K562 (cell line): ENCODE results near the gene BAG5. TPM values are rescaled to one million over a fixed set of nuclear protein-coding genes. Genes with fewer than 3 reads are reported as not detected.

ENCODE experiments used
- BCL6 ChIP-seq: fragments of 250-450 bp; sonication (Bioruptor Pico); IDR thresholded peaks from 2 replicates; pipeline ENCODE4 v1.4.0; 2020
- EP400 ChIP-seq: fragments of 450-650 bp; IDR thresholded peaks from 2 replicates; pipeline ENCODE4 v1.6.1; 2017; ENCODE audit warnings: antibody characterized with exemption, mild to moderate bottlenecking, moderate library complexity
- ESRRA ChIP-seq: fragments of 450-650 bp; IDR thresholded peaks from 2 replicates; pipeline ENCODE4 v1.6.1; 2014; ENCODE audit warnings: low read depth, mild to moderate bottlenecking, moderate library complexity, borderline replicate concordance
- GABPA ChIP-seq: fragments of 200-800 bp; sonication (Bioruptor generic); conservative IDR thresholded peaks from 2 replicates; pipeline ENCODE4 v1.6.1; 2016; ENCODE audit warnings: low read depth, missing genetic modification characterization, missing compliant biosample characterization
- L3MBTL2 ChIP-seq: fragments of 450-650 bp; IDR thresholded peaks from 2 replicates; pipeline ENCODE4 v1.6.1; 2016; ENCODE audit warnings: mild to moderate bottlenecking, moderate library complexity
- NFE2 ChIP-seq: IDR thresholded peaks from 2 replicates; pipeline ENCODE4 v1.6.1; 2014; ENCODE audit warnings: antibody characterized with exemption, low read depth
- NR2C2 ChIP-seq, 2 experiments: fragments of 200-800 bp in 1 of 2; sonication (Bioruptor generic) in 1 of 2; sonication (generic) in 1 of 2; formaldehyde crosslinking in 1 of 2; IDR thresholded peaks; 2 replicates each; pipeline versions ENCODE4 v1.6.1 to v1.8.0; 2016 to 2022; ENCODE audit warnings: mild to moderate bottlenecking in 1 of 2, missing compliant biosample characterization in 1 of 2, missing genetic modification characterization in 1 of 2, missing genetic modification reagents in 1 of 2
- TCFL5 ChIP-seq: fragments of 250-450 bp; sonication (Bioruptor Pico); conservative IDR thresholded peaks from 2 replicates; pipeline ENCODE4 v1.6.1; 2021; ENCODE audit warnings: mild to moderate bottlenecking, moderate library complexity, matching md5 sums
- ZBTB9 ChIP-seq: fragments of 450-650 bp; formaldehyde crosslinking; IDR thresholded peaks from 2 replicates; pipeline ENCODE4 v1.4.0; 2020; ENCODE audit warnings: mild to moderate bottlenecking, moderate library complexity
- ZNF143 ChIP-seq: sonication (generic); formaldehyde crosslinking; IDR thresholded peaks from 2 replicates; pipeline ENCODE4 v1.9.0; 2022; ENCODE audit warnings: mild to moderate bottlenecking, missing genetic modification reagents
- ZNF184 ChIP-seq: sonication (generic); formaldehyde crosslinking; IDR thresholded peaks from 2 replicates; pipeline ENCODE4 v1.5.0; 2020; ENCODE audit warnings: missing genetic modification reagents
- polyA plus RNA-seq, 8 experiments: library from polyadenylated mRNA; depleted of rRNA in 4 of 8; stranded (reverse) in 5 of 8; unstranded in 3 of 8; fragments of >200 nt; fragmentation: Nextera tagmentation in 2 of 8; fragmentation: Illumina TruSeq in 1 of 8; extraction: Ambion mirVana in 2 of 8; extraction: Trizol in 1 of 8; gene quantifications; 2 replicates each; pipeline versions ENCODE4 v1.2.1 to v1.2.3, GENCODE V29; 2011 to 2014; ENCODE audit warnings: inconsistent platforms in 1 of 8, missing spikeins in 1 of 8
- total RNA-seq, 7 experiments: library from RNA; depleted of rRNA in 6 of 7; stranded (reverse); fragments of >200 nt in 6 of 7; fragmentation: Illumina TruSeq in 2 of 7; extraction: Trizol in 2 of 7; gene quantifications; 2 replicates each; pipeline versions ENCODE4 v1.2.1 to v1.2.3, GENCODE V29; 2011 to 2021; ENCODE audit warnings: low replicate concordance in 1 of 7
- TF ChIP-seq, protein P1 (sequence below): fragments of 450-650 bp; IDR thresholded peaks from 2 replicates; pipeline ENCODE4 v1.6.1; 2017; ENCODE audit warnings: antibody characterized with exemption, mild to moderate bottlenecking

Gene BAG5
- total and polyA plus RNA-seq, 9 of the 15 experiments (the other 6 are each of a cell fraction or from before 2014, with no cell fraction given): 7.9 to 21.4 (median 13.2) TPM

DNA sequence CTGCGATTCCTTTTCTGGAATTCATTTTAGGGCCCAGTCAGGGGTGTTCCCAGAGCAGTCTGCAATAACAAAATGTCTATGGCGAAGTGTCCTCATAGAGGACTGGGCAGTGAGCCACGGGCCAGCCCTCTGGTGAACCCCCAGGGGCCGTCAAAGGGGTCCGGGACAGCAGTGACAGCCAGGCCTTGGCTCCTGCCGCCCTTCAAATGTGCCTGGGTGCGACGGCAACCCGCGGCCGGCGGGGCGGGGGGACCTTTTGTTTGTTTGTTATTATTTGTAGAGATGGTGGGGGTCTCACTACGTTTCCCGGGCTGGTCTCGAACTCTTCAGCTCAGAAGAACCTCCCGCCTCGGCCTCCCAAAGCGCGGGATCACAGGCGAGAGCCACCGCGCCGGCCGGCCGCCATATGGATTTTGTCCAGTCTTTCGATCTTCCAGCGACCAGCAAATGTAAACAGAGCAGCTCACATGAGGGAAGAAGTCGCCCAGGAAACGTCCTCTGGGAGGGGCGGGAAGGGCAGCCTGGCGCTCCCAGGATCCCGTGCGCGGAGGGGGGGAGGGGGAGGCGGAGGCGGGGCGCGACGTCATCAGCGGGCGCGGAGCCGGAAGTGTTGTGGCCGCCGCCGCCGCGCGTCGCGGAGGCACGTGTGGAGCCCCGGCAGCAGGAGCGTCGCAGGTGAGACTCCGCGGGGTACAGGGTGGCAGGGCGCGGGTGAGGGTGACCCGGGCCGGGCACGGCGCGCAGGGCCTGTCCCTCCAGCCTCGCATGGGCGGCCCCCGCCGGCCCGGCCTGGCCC lies 33.7 kb downstream of the BAG5 start, which contains the start of gene TRMT61A (continued):
- TF ChIP-seq, protein P1, sequence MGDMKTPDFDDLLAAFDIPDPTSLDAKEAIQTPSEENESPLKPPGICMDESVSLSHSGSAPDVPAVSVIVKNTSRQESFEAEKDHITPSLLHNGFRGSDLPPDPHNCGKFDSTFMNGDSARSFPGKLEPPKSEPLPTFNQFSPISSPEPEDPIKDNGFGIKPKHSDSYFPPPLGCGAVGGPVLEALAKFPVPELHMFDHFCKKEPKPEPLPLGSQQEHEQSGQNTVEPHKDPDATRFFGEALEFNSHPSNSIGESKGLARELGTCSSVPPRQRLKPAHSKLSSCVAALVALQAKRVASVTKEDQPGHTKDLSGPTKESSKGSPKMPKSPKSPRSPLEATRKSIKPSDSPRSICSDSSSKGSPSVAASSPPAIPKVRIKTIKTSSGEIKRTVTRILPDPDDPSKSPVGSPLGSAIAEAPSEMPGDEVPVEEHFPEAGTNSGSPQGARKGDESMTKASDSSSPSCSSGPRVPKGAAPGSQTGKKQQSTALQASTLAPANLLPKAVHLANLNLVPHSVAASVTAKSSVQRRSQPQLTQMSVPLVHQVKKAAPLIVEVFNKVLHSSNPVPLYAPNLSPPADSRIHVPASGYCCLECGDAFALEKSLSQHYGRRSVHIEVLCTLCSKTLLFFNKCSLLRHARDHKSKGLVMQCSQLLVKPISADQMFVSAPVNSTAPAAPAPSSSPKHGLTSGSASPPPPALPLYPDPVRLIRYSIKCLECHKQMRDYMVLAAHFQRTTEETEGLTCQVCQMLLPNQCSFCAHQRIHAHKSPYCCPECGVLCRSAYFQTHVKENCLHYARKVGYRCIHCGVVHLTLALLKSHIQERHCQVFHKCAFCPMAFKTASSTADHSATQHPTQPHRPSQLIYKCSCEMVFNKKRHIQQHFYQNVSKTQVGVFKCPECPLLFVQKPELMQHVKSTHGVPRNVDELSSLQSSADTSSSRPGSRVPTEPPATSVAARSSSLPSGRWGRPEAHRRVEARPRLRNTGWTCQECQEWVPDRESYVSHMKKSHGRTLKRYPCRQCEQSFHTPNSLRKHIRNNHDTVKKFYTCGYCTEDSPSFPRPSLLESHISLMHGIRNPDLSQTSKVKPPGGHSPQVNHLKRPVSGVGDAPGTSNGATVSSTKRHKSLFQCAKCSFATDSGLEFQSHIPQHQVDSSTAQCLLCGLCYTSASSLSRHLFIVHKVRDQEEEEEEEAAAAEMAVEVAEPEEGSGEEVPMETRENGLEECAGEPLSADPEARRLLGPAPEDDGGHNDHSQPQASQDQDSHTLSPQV: 0 out of 2 replicates have a peak, but pooled peaks have one; percentile 28
- TF ChIP-seq ZNF143 (CRISPR knock-in tag) (peak; percentile 64), ESRRA (peak; percentile 63; the same call in 1 of the 2 replicates), NR2C2 (CRISPR knock-in tag; IDR thresholded peaks at IDR 0.05) (no peak), NR2C2 (tag; IDR thresholded peaks at IDR 0.05) (peak; percentile 53), L3MBTL2 (peak; percentile 68), EP400 (peak; percentile 41), GABPA (tag) (peak; percentile 90), BCL6 (no peak), ZBTB9 (CRISPR knock-in tag) (no peak), NFE2 (no peak), ZNF184 (CRISPR knock-in tag) (no peak), TCFL5 (CRISPR knock-in tag) (no peak)
